H1 (cell line): ENCODE data around the gene TRIM65. TPM values are rescaled to one million over a fixed set of nuclear protein-coding genes. Genes with fewer than 3 reads are reported as not detected.
A peak's percentile ranks its signal among the peaks of the same experiment; 100 is the strongest.

Source experiments
- CTCF ChIA-PET: fragments of 300-600 bp; sonication (Branson Sonifier 250); formaldehyde crosslinking; loops from one replicate; lab custom pipeline; 2021; ENCODE audit not compliant: partially characterized antibody; lab: Charles Lee
- POLR2A ChIA-PET: fragments of 300-600 bp; sonication (Branson Sonifier 250); formaldehyde crosslinking; loops from one replicate; lab custom pipeline; 2021; ENCODE audit warnings: inconsistent platforms; ENCODE audit not compliant: partially characterized antibody; lab: Charles Lee
- DNase-seq, 2 experiments: peaks; one replicate each; pipeline versions ENCODE4 v3.0.0 to v3.0.0-alpha.2; 2010 to 2022; ENCODE audit warnings: low spot score in 2 of 2, low read depth in 1 of 2, mixed read lengths in 1 of 2
- FAIRE-seq: peaks from 2 replicates; lab custom pipeline; 2011; peaks lifted over from hg19 to GRCh38; lab: Jason Lieb, UNC
- H2AFZ ChIP-seq: 2 replicates; pipeline ENCODE4 v1.8.1; 2012; ENCODE audit warnings: low read length, inconsistent platforms
- H2AK5ac ChIP-seq: 2 replicates; pipeline ENCODE4 v1.6.1; 2013; ENCODE audit warnings: low read depth, low read length
- H2BK120ac ChIP-seq: replicated peaks from 2 replicates; pipeline ENCODE3; 2013; ENCODE audit warnings: low read depth, low read length, inconsistent platforms
- H2BK12ac ChIP-seq: 2 replicates; pipeline ENCODE4 v1.6.1; 2013; ENCODE audit warnings: low read depth, low read length
- H2BK15ac ChIP-seq: 2 replicates; pipeline ENCODE4 v1.6.1; 2013; ENCODE audit warnings: low read length
- H2BK20ac ChIP-seq: 2 replicates; pipeline ENCODE4 v1.6.1; 2013; ENCODE audit warnings: low read length
- H2BK5ac ChIP-seq: 2 replicates; pipeline ENCODE4 v1.6.1; 2013; ENCODE audit warnings: low read depth, low read length
- H3K14ac ChIP-seq: 2 replicates; pipeline ENCODE4 v1.6.1; 2013; ENCODE audit warnings: inconsistent platforms; ENCODE audit not compliant: insufficient read length
- H3K18ac ChIP-seq: 2 replicates; pipeline ENCODE4 v1.6.1; 2013; ENCODE audit warnings: low read length; ENCODE audit errors: extremely low read depth
- H3K23ac ChIP-seq: 2 replicates; pipeline ENCODE4 v1.6.1; 2013; ENCODE audit warnings: inconsistent platforms; ENCODE audit not compliant: insufficient read length
- H3K23me2 ChIP-seq: 2 replicates; pipeline ENCODE4 v1.6.1; 2013; ENCODE audit warnings: low read depth, low read length
- H3K27ac ChIP-seq: 2 replicates; pipeline ENCODE4 v1.6.1; 2011; ENCODE audit warnings: low read depth, low read length, inconsistent platforms
- H3K27me3 ChIP-seq, 4 experiments: replicated peaks in 1 of 4; 1 replicate in 1 of 4; 2 replicates in 3 of 4; pipeline versions ENCODE4 v1.6.1 to v1.8.1; 2011 to 2013; ENCODE audit warnings: low read length in 3 of 4, mild to moderate bottlenecking in 3 of 4, inconsistent platforms in 2 of 4, mixed read lengths in 2 of 4, moderate library complexity in 1 of 4; ENCODE audit not compliant: control insufficient read depth in 3 of 4, insufficient read depth in 3 of 4; ENCODE audit errors: extremely low read depth in 1 of 4
- H3K36me3 ChIP-seq, 4 experiments: 2 replicates each; pipeline versions ENCODE4 v1.6.1 to v1.8.1; 2011 to 2013; ENCODE audit warnings: mild to moderate bottlenecking in 4 of 4, low read length in 3 of 4, moderate library complexity in 2 of 4, control low read depth in 1 of 4, inconsistent platforms in 1 of 4; ENCODE audit not compliant: insufficient read depth in 4 of 4, control insufficient read depth in 2 of 4
- H3K4ac ChIP-seq: replicated peaks from 2 replicates; pipeline ENCODE3; 2013; ENCODE audit warnings: low read length, low read depth, mixed read lengths, inconsistent platforms; ENCODE audit not compliant: insufficient read length
- H3K4me1 ChIP-seq, 4 experiments: replicated peaks in 1 of 4; 1 replicate in 1 of 4; 2 replicates in 3 of 4; pipeline versions ENCODE4 v1.6.1 to v1.8.1; 2011 to 2013; ENCODE audit warnings: low read length in 3 of 4, inconsistent platforms in 2 of 4, mixed read lengths in 1 of 4; ENCODE audit not compliant: insufficient read depth in 4 of 4, control insufficient read depth in 3 of 4
- H3K4me2 ChIP-seq, 2 experiments: 2 replicates each; pipeline versions ENCODE4 v1.6.1 to v1.8.1; 2011 to 2013; ENCODE audit warnings: low read depth in 2 of 2, low read length in 2 of 2, control low read depth in 1 of 2, inconsistent platforms in 1 of 2, mild to moderate bottlenecking in 1 of 2; ENCODE audit not compliant: insufficient read depth in 1 of 2
- H3K4me3 ChIP-seq, 4 experiments: fragments of 200-600, 300-600 bp in 1 of 4; sonication (generic), shearing (Covaris generic), sonication (Bioruptor Twin) in 1 of 4; 2 replicates each; pipeline versions ENCODE4 v1.5.1 to v1.8.1; 2011 to 2016; ENCODE audit warnings: low read length in 4 of 4, low read depth in 3 of 4, control low read depth in 2 of 4, inconsistent platforms in 2 of 4, mild to moderate bottlenecking in 2 of 4, mixed read lengths in 1 of 4, moderate library complexity in 1 of 4; ENCODE audit not compliant: insufficient read depth in 2 of 4; ENCODE audit errors: extremely low read depth in 1 of 4
- H3K56ac ChIP-seq: replicated peaks from 2 replicates; pipeline ENCODE3; 2013; ENCODE audit warnings: low read depth, mild to moderate bottlenecking, mixed read lengths, low read length, inconsistent platforms; ENCODE audit not compliant: insufficient read length
- H3K79me1 ChIP-seq: 2 replicates; pipeline ENCODE4 v1.6.1; 2013; ENCODE audit warnings: low read depth, low read length, control low read depth
- H3K79me2 ChIP-seq, 2 experiments: 2 replicates each; pipeline versions ENCODE4 v1.6.1 to v1.8.1; 2012 to 2013; ENCODE audit warnings: low read length in 2 of 2, mild to moderate bottlenecking in 2 of 2, inconsistent platforms in 1 of 2; ENCODE audit not compliant: insufficient read depth in 2 of 2, control insufficient read depth in 1 of 2
- H3K9ac ChIP-seq, 4 experiments: replicated peaks in 1 of 4; 1 replicate in 1 of 4; 2 replicates in 3 of 4; pipeline versions ENCODE4 v1.6.1 to v1.8.1; 2011 to 2013; ENCODE audit warnings: low read depth in 3 of 4, low read length in 3 of 4, control low read depth in 2 of 4, mild to moderate bottlenecking in 2 of 4, moderate library complexity in 2 of 4, inconsistent platforms in 1 of 4; ENCODE audit errors: extremely low read depth in 1 of 4
- H3K9me3 ChIP-seq, 2 experiments: 2 replicates each; pipeline versions ENCODE4 v1.6.1 to v1.8.1; 2012 to 2013; ENCODE audit warnings: mild to moderate bottlenecking in 2 of 2, moderate library complexity in 2 of 2, control low read depth in 1 of 2, inconsistent platforms in 1 of 2, low read depth in 1 of 2, low read length in 1 of 2, mixed read lengths in 1 of 2; ENCODE audit not compliant: insufficient read depth in 2 of 2
- H4K20me1 ChIP-seq, 2 experiments: replicated peaks in 1 of 2; 2 replicates each; pipeline versions ENCODE3 to v1.8.1; 2011 to 2013; ENCODE audit warnings: inconsistent platforms in 2 of 2, low read length in 2 of 2, mild to moderate bottlenecking in 1 of 2; ENCODE audit not compliant: insufficient read depth in 2 of 2, control insufficient read depth in 1 of 2
- H4K5ac ChIP-seq: 2 replicates; pipeline ENCODE4 v1.6.1; 2013; ENCODE audit warnings: low read length, low read depth, mixed read lengths, inconsistent platforms; ENCODE audit not compliant: insufficient read length
- H4K8ac ChIP-seq: 2 replicates; pipeline ENCODE4 v1.8.0; 2013; ENCODE audit warnings: mild to moderate bottlenecking, moderate library complexity, low read length, inconsistent platforms; ENCODE audit not compliant: insufficient read depth; ENCODE audit errors: extremely low read depth
- H4K91ac ChIP-seq: replicated peaks from 2 replicates; pipeline ENCODE3; 2013; ENCODE audit warnings: low read length, mixed read lengths, inconsistent platforms; ENCODE audit not compliant: insufficient read length
- ATF2 ChIP-seq: IDR thresholded peaks from 2 replicates; pipeline ENCODE4 v1.6.1; 2012; ENCODE audit warnings: low read length, inconsistent platforms
- HDAC2 ChIP-seq, 2 experiments: fragments of 300-600 bp in 1 of 2; sonication (generic) in 1 of 2; IDR thresholded peaks; 2 replicates each; pipeline ENCODE4 v1.6.1; 2011 to 2012; ENCODE audit warnings: low read depth in 2 of 2, low read length in 2 of 2, mild to moderate bottlenecking in 2 of 2, moderate library complexity in 2 of 2, borderline replicate concordance in 1 of 2, inconsistent platforms in 1 of 2
- KDM1A ChIP-seq: fragments of 200-600, 300-600 bp; sonication (generic); IDR thresholded peaks from 2 replicates; pipeline ENCODE4 v1.7.1; 2016; ENCODE audit warnings: mild to moderate bottlenecking, low read length, borderline replicate concordance
- SIN3A ChIP-seq, 2 experiments: IDR thresholded peaks in 1 of 2; conservative IDR thresholded peaks in 1 of 2; 2 replicates each; pipeline ENCODE4 v1.6.1; 2011 to 2012; ENCODE audit warnings: low read length in 2 of 2, improper control_type of control experiment in 1 of 2, low read depth in 1 of 2, mild to moderate bottlenecking in 1 of 2
- WGBS, 2 experiments: shearing (Covaris generic) in 1 of 2; methylation state at CpG; one replicate each; pipeline versions ENCODE4 v1.1.6 to v1.1.7; 2013 to 2015; ENCODE audit warnings: low lambda C conversion rate in 2 of 2, mixed read lengths in 2 of 2, inconsistent platforms in 1 of 2, low coverage in 1 of 2, missing lambda C conversion rate in 1 of 2; ENCODE audit not compliant: insufficient replicate concordance in 2 of 2, insufficient coverage in 1 of 2, insufficient read length in 1 of 2; ENCODE audit errors: extremely low coverage in 1 of 2, missing lambda C conversion rate in 1 of 2; 5-methylcytosine and 5-hydroxymethylcytosine counted together
- polyA plus RNA-seq, 7 experiments: library from polyadenylated mRNA; depleted of rRNA in 3 of 7; stranded (reverse) in 5 of 7; unstranded in 2 of 7; fragments of >200 nt in 5 of 7; fragments of 200-250 nt in 2 of 7; gene quantifications; 1 replicate in 5 of 7; 2 replicates in 1 of 7; 4 replicates in 1 of 7; pipeline versions ENCODE4 v1.2.1 to v1.2.3, GENCODE V29; 2011 to 2013; ENCODE audit warnings: missing spikeins in 2 of 7, mixed read lengths in 2 of 7
- total RNA-seq: library from RNA; stranded (reverse); fragmentation: NEBNext Ultra II Directional; extraction: Animal tissue kit (Norgen Biotek cat#: 25700); gene quantifications from 2 replicates; pipeline ENCODE4 v1.2.1, GENCODE V29; 2021

Gene TRIM65
- total and polyA plus RNA-seq, 2 of the 8 experiments (the other 6 are each of a cell fraction or from before 2014, with no cell fraction given) = 21.2 to 48.6 TPM

GRCh38 chr17:75897160-75898019 is 639 bp upstream of the TRIM65 start:
- Histone ChIP-seq H2AFZ (no peak overlapping the region), H4K91ac (peak overlapping the region; percentile 62), H3K4me1 (peaks cover 4 to 25% (median 13%) of the 10 kb centered on the region in 4 experiments), H3K27ac (0 out of 2 replicates have a peak overlapping the region, but pooled peaks have one; percentile 38), H3K27me3 (no peaks in the 10 kb centered on the region), H3K4me2 (peak overlapping the region; percentile 56 to 95), H3K9me3 (no peaks in the 10 kb centered on the region), H3K36me3 (peaks cover 5 to 35% (median 23%) of the 10 kb centered on the region in 4 experiments; a peak in 7 of 8 replicates), H2BK5ac (no peak overlapping the region; the same call in 1 of the 2 replicates), H3K9ac (peak overlapping the region in 2 of 4 experiments; percentile 45 to 91; a peak in 2 of 7 replicates), H3K4me3 (peak overlapping the region; percentile 58 to 96 (median 80)), H2BK15ac (no peak overlapping the region), H3K23me2 (peaks cover 8% of the 10 kb centered on the region), H2AK5ac (no peak overlapping the region), H3K23ac (no peak overlapping the region), H3K79me2 (peaks cover 0 to 18% of the 10 kb centered on the region in 2 experiments; a peak in 1 of 4 replicates), H3K79me1 (peaks cover 3% of the 10 kb centered on the region; the same call in 1 of the 2 replicates), H4K20me1 (peaks cover 2 to 11% of the 10 kb centered on the region in 2 experiments), H2BK120ac (no peak overlapping the region), H4K8ac (peak overlapping the region; percentile 86), H4K5ac (peak overlapping the region; percentile 73), H3K56ac (peak overlapping the region; percentile 55), H3K14ac (no peak overlapping the region), H3K4ac (no peak overlapping the region), H2BK20ac (no peak overlapping the region), H3K18ac (no peak overlapping the region), H2BK12ac (0 out of 2 replicates have a peak overlapping the region, but pooled peaks have one; percentile 17)
- ChIA-PET CTCF (interaction anchor here (0.9 to 51.3 kb wide), 15 partner anchors 9 to 114 kb away, joined by 3 to 885 read pairs (median 5); partner anchors contain the start of gene CDK3), POLR2A (interaction anchor here (0.6 to 12.1 kb wide), 21 partner anchors 7 to 184 kb away, joined by 3 to 143 read pairs (median 5); partner anchors contain the start of genes CDK3, FBF1, MRPL38 and TRIM47)
- DNase-seq = no peak
- TF ChIP-seq HDAC2 (IDR thresholded peaks at IDR 0.05; ENCODE audit: borderline replicate concordance in 1 of 2, low read depth in 2 of 2, low read length in 2 of 2) = 0 out of 4 replicates have a peak, but pooled peaks of 1 of the 2 experiments have one; percentile 5
- no peak for TF ChIP-seq KDM1A
- 0 out of 2 replicates have a peak, but pooled peaks have one; percentile 12 for TF ChIP-seq ATF2
- TF ChIP-seq SIN3A (conservative IDR thresholded peaks at IDR 0.05 in 1 of 2, IDR thresholded peaks at IDR 0.05 in 1 of 2; ENCODE audit: low read depth in 1 of 2, low read length in 2 of 2) = 0 out of 4 replicates have a peak, but pooled peaks of 1 of the 2 experiments have one; percentile 22
- FAIRE-seq = no peak
- 51% methylated on average over 32 of the region's 37 CpGs; no CpG with 5 or more reads in 1 of the 2 experiments for WGBS, 2 experiments
